K562 (cell line): ENCODE measurements around the gene FBXL3. TPM values are rescaled to one million over a fixed set of nuclear protein-coding genes. Genes with fewer than 3 reads are reported as not detected.

ENCODE experiments used
- ATAC-seq: fragments of 200-7000 bp; cut with Tn5 transposase; 3 replicates; pipeline ENCODE4 v1.9.1; 2020; ENCODE audit warnings: moderate library complexity
- BruUV-seq: library from RNA; stranded (reverse); fragments of 400-500 nt; replicated peaks from 2 replicates; lab custom pipeline; 2021; lab: Mats Ljungman, UMichigan
- CTCF ChIA-PET: fragments of 300-600 bp; formaldehyde crosslinking; extraction: SDS; loops from one replicate; lab custom pipeline; 2021; ENCODE audit warnings: low intra/inter-chr PET ratio; lab: Yijun Ruan, JAX
- POLR2A ChIA-PET: fragments of 300-600, 350-650 bp; sonication (Branson Sonifier 250); formaldehyde crosslinking; extraction: SDS; loops from one replicate; lab custom pipeline; 2021; ENCODE audit warnings: antibody characterized with exemption, inconsistent platforms; lab: Yijun Ruan, JAX
- DNase-seq, 4 experiments: peaks; one replicate each; pipeline versions ENCODE4 v3.0.0 to v3.0.0-alpha.2; 2011 to 2018; ENCODE audit warnings: low spot score in 3 of 4, mixed read lengths in 3 of 4; ENCODE audit errors: extremely low read depth in 1 of 4
- FAIRE-seq: peaks from 2 replicates; lab custom pipeline; 2011; peaks lifted over from hg19 to GRCh38; lab: Jason Lieb, UNC
- H2AFZ ChIP-seq: 2 replicates; pipeline ENCODE4 v1.6.0; 2011; ENCODE audit warnings: low read depth, low read length, control low read depth, inconsistent platforms
- H3K27ac ChIP-seq: fragments of 200-600 bp; 3 replicates; pipeline ENCODE4 v1.8.0; 2011; ENCODE audit warnings: low read depth, mild to moderate bottlenecking, control low read depth, inconsistent platforms, low read length, moderate library complexity, mixed read lengths; ENCODE audit errors: extremely low read depth
- H3K27me3 ChIP-seq, 2 experiments: fragments of 300-600 bp in 1 of 2; 2 replicates in 1 of 2; 3 replicates in 1 of 2; pipeline versions ENCODE4 v1.6.0 to v1.8.0; 2011; ENCODE audit warnings: inconsistent platforms in 2 of 2, low read length in 2 of 2, mild to moderate bottlenecking in 1 of 2, mixed read lengths in 1 of 2, moderate library complexity in 1 of 2; ENCODE audit not compliant: control insufficient read depth in 2 of 2, insufficient read depth in 2 of 2
- H3K36me3 ChIP-seq: fragments of 300-600 bp; 3 replicates; pipeline ENCODE4 v1.8.0; 2011; ENCODE audit warnings: mild to moderate bottlenecking, low read length, inconsistent platforms; ENCODE audit not compliant: control insufficient read depth, insufficient read depth
- H3K4me1 ChIP-seq, 2 experiments: fragments of 200-600 bp in 1 of 2; replicated peaks in 1 of 2; 2 replicates in 1 of 2; 3 replicates in 1 of 2; pipeline versions ENCODE4 v1.5.1 to v1.8.0; 2011; ENCODE audit warnings: inconsistent platforms in 2 of 2, low read length in 2 of 2, mild to moderate bottlenecking in 1 of 2, mixed read lengths in 1 of 2, moderate library complexity in 1 of 2; ENCODE audit not compliant: control insufficient read depth in 2 of 2, insufficient read depth in 2 of 2
- H3K4me2 ChIP-seq: 2 replicates; pipeline ENCODE4 v1.6.1; 2011; ENCODE audit warnings: low read length, control low read depth, inconsistent platforms, mixed read lengths; ENCODE audit not compliant: insufficient read depth
- H3K4me3 ChIP-seq: fragments of 200-600 bp; sonication (generic), shearing (Covaris generic); 2 replicates; pipeline ENCODE4 v1.5.1; 2016; ENCODE audit warnings: control low read depth, inconsistent platforms
- H3K79me2 ChIP-seq: fragments of 200-600 bp; 3 replicates; pipeline ENCODE4 v1.8.0; 2011; ENCODE audit warnings: low read length, inconsistent platforms; ENCODE audit not compliant: control insufficient read depth, insufficient read depth
- H3K9ac ChIP-seq, 2 experiments: 2 replicates each; pipeline versions ENCODE4 v1.6.0 to v1.6.1; 2011; ENCODE audit warnings: low read depth in 2 of 2, low read length in 2 of 2, control low read depth in 1 of 2, inconsistent platforms in 1 of 2, mild to moderate bottlenecking in 1 of 2, mixed read lengths in 1 of 2; ENCODE audit not compliant: insufficient read depth in 1 of 2
- H3K9me1 ChIP-seq: one replicate; pipeline ENCODE4 v1.6.0; 2011; ENCODE audit warnings: inconsistent platforms, mild to moderate bottlenecking, low read length, moderate library complexity; ENCODE audit not compliant: control insufficient read depth, insufficient read depth
- H3K9me3 ChIP-seq: replicated peaks from 2 replicates; pipeline ENCODE4 v1.5.1; 2011; ENCODE audit warnings: low read depth, low read length, inconsistent platforms; ENCODE audit not compliant: control insufficient read depth, insufficient read depth
- H4K20me1 ChIP-seq: replicated peaks from 2 replicates; pipeline ENCODE4 v1.6.1; 2011; ENCODE audit warnings: low read length, inconsistent platforms, mixed read lengths; ENCODE audit not compliant: control insufficient read depth, insufficient read depth
- BHLHE40 ChIP-seq: IDR thresholded peaks from 2 replicates; pipeline ENCODE4 v1.6.1; 2011; ENCODE audit warnings: low read length, improper control_type of control experiment
- ZNF551 ChIP-seq: fragments of 250-450 bp; sonication (Bioruptor Pico); IDR thresholded peaks from 2 replicates; pipeline ENCODE4 v1.5.0; 2021; ENCODE audit warnings: mild to moderate bottlenecking, moderate library complexity
- whole genome bisulfite sequencing: fragments of 100-300 bp; shearing (Covaris generic); methylation state at CpG from one replicate; pipeline ENCODE4 v1.1.6; 2016; ENCODE audit warnings: low coverage, mixed read lengths; ENCODE audit not compliant: insufficient coverage; ENCODE audit errors: missing lambda C conversion rate; 5-methylcytosine and 5-hydroxymethylcytosine counted together
- in situ Hi-C: fragments of 300-500 bp; cut with MboI; formaldehyde crosslinking; loops from 4 replicates; pipeline ENCODE4 v1.15.0; 2018; ENCODE audit warnings: inconsistent platforms, mixed read lengths
- intact Hi-C: fragments of 100-400 bp; cut with micrococcal nuclease; formaldehyde crosslinking; loops from 2 replicates; pipeline ENCODE4 v1.14.2; 2022
- polyA plus RNA-seq, 8 experiments: library from polyadenylated mRNA; depleted of rRNA in 4 of 8; stranded (reverse) in 5 of 8; unstranded in 3 of 8; fragments of >200 nt; fragmentation: Nextera tagmentation in 2 of 8; fragmentation: Illumina TruSeq in 1 of 8; extraction: Ambion mirVana in 2 of 8; extraction: Trizol in 1 of 8; gene quantifications; 2 replicates each; pipeline versions ENCODE4 v1.2.1 to v1.2.3, GENCODE V29; 2011 to 2014; ENCODE audit warnings: inconsistent platforms in 1 of 8, missing spikeins in 1 of 8
- total RNA-seq, 7 experiments: library from RNA; depleted of rRNA in 6 of 7; stranded (reverse); fragments of >200 nt in 6 of 7; fragmentation: Illumina TruSeq in 2 of 7; extraction: Trizol in 2 of 7; gene quantifications; 2 replicates each; pipeline versions ENCODE4 v1.2.1 to v1.2.3, GENCODE V29; 2011 to 2021; ENCODE audit warnings: low replicate concordance in 1 of 7
- TF ChIP-seq, protein P1 (sequence below), 2 experiments: fragments of 450-650 bp; formaldehyde crosslinking in 1 of 2; IDR thresholded peaks; 2 replicates each; pipeline versions ENCODE4 v1.4.0 to v1.6.1; 2014 to 2020; ENCODE audit warnings: mild to moderate bottlenecking in 2 of 2, borderline replicate concordance in 1 of 2, low read depth in 1 of 2

FBXL3 gene
- total and polyA plus RNA-seq, 9 of the 15 experiments (the other 6 are each of a cell fraction or from before 2014, with no cell fraction given) = 3.8 to 16.4 (median 12.6) TPM

DNA sequence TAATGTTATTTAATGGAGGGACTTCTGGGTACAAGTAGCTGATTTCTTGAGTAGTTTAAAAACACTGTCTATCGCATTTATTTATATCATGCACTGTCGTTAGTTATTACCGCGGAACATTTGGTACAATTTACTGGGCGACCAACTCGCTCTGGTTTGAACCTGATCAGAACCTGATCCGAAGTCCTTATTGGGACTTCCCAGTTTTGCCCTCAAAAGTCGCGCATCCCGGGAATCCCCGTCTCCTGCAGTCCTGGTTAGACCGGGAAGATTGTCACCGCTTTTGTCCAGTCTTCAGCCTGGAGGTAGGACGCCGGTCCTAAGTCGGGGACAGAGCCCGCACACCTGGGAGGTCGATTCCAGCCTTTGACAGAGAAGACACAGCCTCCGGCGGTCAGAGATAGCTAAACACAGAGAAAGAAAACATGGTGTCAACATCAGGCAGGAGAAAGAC lies 34.4 kb downstream of the FBXL3 start:
- ChIA-PET CTCF (no interaction called here), POLR2A (interaction anchor here (0.9 to 1.2 kb wide), 3 partner anchors 9 to 1103 kb away, joined by 3 to 9 read pairs (median 3); no protein-coding TSS in a partner anchor)
- Histone ChIP-seq H3K9ac (peak overlapping the region; percentile 81 to 95), H3K4me2 (peak overlapping the region; percentile 87), H3K9me1 (no peaks in the 10 kb centered on the region), H3K79me2 (peaks cover 19% of the 10 kb centered on the region), H3K9me3 (no peaks in the 10 kb centered on the region), H3K27me3 (no peaks in the 10 kb centered on the region), H3K4me1 (peaks cover 7 to 8% of the 10 kb centered on the region in 2 experiments; a peak in 4 of 5 replicates), H4K20me1 (no peaks in the 10 kb centered on the region), H3K27ac (peak overlapping the region; percentile 85), H2AFZ (peak overlapping the region; percentile 95), H3K36me3 (peaks cover 13% of the 10 kb centered on the region; the same call in 1 of the 3 replicates), H3K4me3 (peak overlapping the region; percentile 82)
- under 1% methylated on average over 13 of the region's 20 CpGs for WGBS
- FAIRE-seq (peak; percentile 54), ATAC-seq (peak; percentile 48), DNase-seq (peak in 2 of 4 experiments; percentile 9 to 39)
- in situ Hi-C loops = no loop called here
- TF ChIP-seq ZNF551 (no peak), BHLHE40 (no peak)
- TF ChIP-seq, protein P1, sequence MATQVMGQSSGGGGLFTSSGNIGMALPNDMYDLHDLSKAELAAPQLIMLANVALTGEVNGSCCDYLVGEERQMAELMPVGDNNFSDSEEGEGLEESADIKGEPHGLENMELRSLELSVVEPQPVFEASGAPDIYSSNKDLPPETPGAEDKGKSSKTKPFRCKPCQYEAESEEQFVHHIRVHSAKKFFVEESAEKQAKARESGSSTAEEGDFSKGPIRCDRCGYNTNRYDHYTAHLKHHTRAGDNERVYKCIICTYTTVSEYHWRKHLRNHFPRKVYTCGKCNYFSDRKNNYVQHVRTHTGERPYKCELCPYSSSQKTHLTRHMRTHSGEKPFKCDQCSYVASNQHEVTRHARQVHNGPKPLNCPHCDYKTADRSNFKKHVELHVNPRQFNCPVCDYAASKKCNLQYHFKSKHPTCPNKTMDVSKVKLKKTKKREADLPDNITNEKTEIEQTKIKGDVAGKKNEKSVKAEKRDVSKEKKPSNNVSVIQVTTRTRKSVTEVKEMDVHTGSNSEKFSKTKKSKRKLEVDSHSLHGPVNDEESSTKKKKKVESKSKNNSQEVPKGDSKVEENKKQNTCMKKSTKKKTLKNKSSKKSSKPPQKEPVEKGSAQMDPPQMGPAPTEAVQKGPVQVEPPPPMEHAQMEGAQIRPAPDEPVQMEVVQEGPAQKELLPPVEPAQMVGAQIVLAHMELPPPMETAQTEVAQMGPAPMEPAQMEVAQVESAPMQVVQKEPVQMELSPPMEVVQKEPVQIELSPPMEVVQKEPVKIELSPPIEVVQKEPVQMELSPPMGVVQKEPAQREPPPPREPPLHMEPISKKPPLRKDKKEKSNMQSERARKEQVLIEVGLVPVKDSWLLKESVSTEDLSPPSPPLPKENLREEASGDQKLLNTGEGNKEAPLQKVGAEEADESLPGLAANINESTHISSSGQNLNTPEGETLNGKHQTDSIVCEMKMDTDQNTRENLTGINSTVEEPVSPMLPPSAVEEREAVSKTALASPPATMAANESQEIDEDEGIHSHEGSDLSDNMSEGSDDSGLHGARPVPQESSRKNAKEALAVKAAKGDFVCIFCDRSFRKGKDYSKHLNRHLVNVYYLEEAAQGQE (IDR thresholded peaks at IDR 0.05; ENCODE audit: borderline replicate concordance) = peak; percentile 49
- TF ChIP-seq, protein P1 (CRISPR knock-in tag; IDR thresholded peaks at IDR 0.05; ENCODE audit: low read depth) = no peak
- intact Hi-C loops = loop anchor here (5.0 kb wide), 1 partner anchor 335 kb away; the partner anchor contains the start of gene MYCBP2
- BruUV-seq = TSS peak; percentile 53
